Measurements from ENCODE around the gene TBC1D14. TPM values are rescaled to one million over a fixed set of nuclear protein-coding genes. Genes with fewer than 3 reads are reported as not detected.

TBC1D14 gene
- total and polyA plus RNA-seq, 3 donors from 2014 or later = 78.0 to 98.8 (median 87.6) TPM

- Histone ChIP-seq H3K27me3 (no peaks in the 10 kb centered on the region), H3K36me3 (ENCODE audit: low read depth, missing control alignments) (no peaks in the 10 kb centered on the region), H3K9me3 (no peaks in the 10 kb centered on the region), H3K27ac (no peak overlapping the region), H3K4me3 (no peak overlapping the region), H3K4me1 (peaks cover 8% of the 10 kb centered on the region)
- DNase-seq = no peak
- 79 to 87% methylated on average over 4 of the region's 4 CpGs for WGBS, 2 donors
- TF ChIP-seq CTCF (IDR thresholded peaks at IDR 0.05) (no peak), POLR2A (IDR thresholded peaks at IDR 0.05) (no peak)
- intact Hi-C loops (cut with DNase I; ENCODE audit: low total_unique reads) = no loop called here
Measured at GRCh38 chr4:7063362-7063761, 153.7 kb downstream of the TBC1D14 start.

- peak; percentile 81 for DNase-seq
- no peak overlapping the region for H3K4me3 ChIP-seq
- H3K36me3 ChIP-seq (ENCODE audit: low read depth, missing control alignments) = no peaks in the 10 kb centered on the region
- H3K27me3 ChIP-seq = no peaks in the 10 kb centered on the region
- peaks cover 21% of the 10 kb centered on the region for H3K4me1 ChIP-seq
- 51 to 64% methylated on average over 11 of the region's 11 CpGs for WGBS, 2 donors
- intact Hi-C loops (cut with DNase I; ENCODE audit: low total_unique reads) = no loop called here
- TF ChIP-seq POLR2A (IDR thresholded peaks at IDR 0.05) = no peak
- no peak for TF ChIP-seq CTCF (IDR thresholded peaks at IDR 0.05)
- H3K27ac ChIP-seq = no peak overlapping the region
- H3K9me3 ChIP-seq = no peaks in the 10 kb centered on the region
Measured at GRCh38 chr4:7066006-7066405, 156.4 kb downstream of the TBC1D14 start.

GRCh38 chr4:7066493-7066892 lies 156.9 kb downstream of the TBC1D14 start:
- Histone ChIP-seq H3K36me3 (ENCODE audit: low read depth, missing control alignments) (no peaks in the 10 kb centered on the region), H3K4me3 (peak overlapping the region in 1 of 2 donors; percentile 91), H3K4me1 (peaks cover 21% of the 10 kb centered on the region), H3K27ac (no peak overlapping the region), H3K27me3 (no peaks in the 10 kb centered on the region), H3K9me3 (no peaks in the 10 kb centered on the region)
- intact Hi-C loops (cut with DNase I; ENCODE audit: low total_unique reads) = no loop called here
- no peak for TF ChIP-seq POLR2A (IDR thresholded peaks at IDR 0.05)
- no peak for TF ChIP-seq CTCF (IDR thresholded peaks at IDR 0.05)
- no peak for DNase-seq
- WGBS, 2 donors = 61 to 79% methylated on average over 4 of the region's 4 CpGs

GRCh38 chr4:7067126-7067451 lies 157.5 kb downstream of the TBC1D14 start:
- intact Hi-C loops (cut with DNase I; ENCODE audit: low total_unique reads) = no loop called here
- peak overlapping the region; percentile 78 to 89 for H3K27ac ChIP-seq
- no peaks in the 10 kb centered on the region for H3K36me3 ChIP-seq (ENCODE audit: low read depth, missing control alignments)
- DNase-seq = no peak
- H3K4me1 ChIP-seq = peaks cover 21% of the 10 kb centered on the region
- H3K4me3 ChIP-seq = peak overlapping the region; percentile 91 to 95
- TF ChIP-seq POLR2A (IDR thresholded peaks at IDR 0.05) (no peak), CTCF (IDR thresholded peaks at IDR 0.05) (no peak)
- no peaks in the 10 kb centered on the region for H3K27me3 ChIP-seq
- WGBS, 2 donors = 1 to 2% methylated on average over 13 of the region's 13 CpGs
- H3K9me3 ChIP-seq = no peaks in the 10 kb centered on the region

- no peaks in the 10 kb centered on the region for H3K36me3 ChIP-seq (ENCODE audit: low read depth, missing control alignments)
- H3K9me3 ChIP-seq = no peaks in the 10 kb centered on the region
- H3K4me1 ChIP-seq = peaks cover 21% of the 10 kb centered on the region
- intact Hi-C loops (cut with DNase I; ENCODE audit: low total_unique reads) = no loop called here
- H3K4me3 ChIP-seq = peak within 1 kb of the TSS; percentile 91 to 95
- DNase-seq = peak; percentile 100
- no peaks in the 10 kb centered on the region for H3K27me3 ChIP-seq
- peak within 1 kb of the TSS; percentile 78 to 89 for H3K27ac ChIP-seq
- TF ChIP-seq POLR2A (IDR thresholded peaks at IDR 0.05) = peak; percentile 77
- TF ChIP-seq CTCF (IDR thresholded peaks at IDR 0.05) = no peak
- 0 to 1% methylated on average over 35 to 71 of the region's 81 CpGs for WGBS, 2 donors
Measured at GRCh38 chr4:7067452-7068278, 158.0 kb downstream of the TBC1D14 start, which contains the start of gene GRPEL1. GRPEL1 (minus strand) TSS chr4:7068064; CDS start chr4:7068032, 32 bp downstream.

Measured in testis (tissue), 3 donors.